NCI-H1105 treated with DMSO at 0.1 percent for 48 hours (cell line): Measurements from ENCODE around the gene TMEM184A.
"Not testable (repeated sequence)": the region's sequence is repeated elsewhere in the genome, so short reads cannot be mapped to it uniquely, and the experiment has no call there.

Experiments used
- DNase-seq: peaks from one replicate; lab custom pipeline; 2025; lab: John Stamatoyannopoulos, UW

Gene TMEM184A

DNA sequence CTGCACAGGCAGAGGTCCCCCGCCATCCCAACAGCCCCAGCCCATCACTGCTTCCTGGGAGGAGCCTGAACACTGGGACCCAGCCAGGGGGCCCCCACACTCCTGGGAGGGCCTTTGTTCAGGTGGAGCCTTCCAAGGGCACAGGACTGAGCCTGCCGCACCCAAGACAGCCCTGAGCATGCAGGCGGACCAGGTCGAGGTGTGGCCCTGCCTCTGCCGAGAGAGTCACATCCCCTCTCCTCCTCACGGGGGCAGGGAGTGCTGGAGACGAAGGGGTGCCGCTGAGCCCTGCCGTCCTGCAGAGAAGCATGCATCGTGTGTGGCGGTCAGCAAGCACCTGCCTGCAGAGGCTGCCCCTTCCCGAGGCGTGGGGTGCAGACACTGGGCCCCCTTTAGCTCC is 32.8 kb downstream of the TMEM184A start:
- DNase-seq = no peak

DNA sequence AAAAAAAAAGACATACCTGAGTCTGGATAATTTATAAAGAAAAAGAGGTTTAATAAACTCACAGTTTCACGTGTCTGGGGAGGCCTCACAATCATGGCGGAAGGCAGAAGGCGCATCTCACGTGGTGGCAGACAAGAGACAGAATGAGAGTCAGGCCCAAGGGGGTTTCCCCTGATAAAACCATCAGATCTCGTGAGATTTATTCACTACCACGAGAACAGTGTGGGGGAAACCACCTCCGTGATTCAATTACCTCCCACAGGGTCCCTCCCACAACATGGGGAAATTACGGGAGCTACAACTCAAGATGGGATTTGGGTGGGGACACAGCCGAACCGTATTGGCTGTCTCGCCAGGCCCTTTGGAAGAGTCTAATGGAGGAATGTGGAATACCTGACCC is 34.5 kb downstream of the TMEM184A start:
- DNase-seq = no peak

DNA sequence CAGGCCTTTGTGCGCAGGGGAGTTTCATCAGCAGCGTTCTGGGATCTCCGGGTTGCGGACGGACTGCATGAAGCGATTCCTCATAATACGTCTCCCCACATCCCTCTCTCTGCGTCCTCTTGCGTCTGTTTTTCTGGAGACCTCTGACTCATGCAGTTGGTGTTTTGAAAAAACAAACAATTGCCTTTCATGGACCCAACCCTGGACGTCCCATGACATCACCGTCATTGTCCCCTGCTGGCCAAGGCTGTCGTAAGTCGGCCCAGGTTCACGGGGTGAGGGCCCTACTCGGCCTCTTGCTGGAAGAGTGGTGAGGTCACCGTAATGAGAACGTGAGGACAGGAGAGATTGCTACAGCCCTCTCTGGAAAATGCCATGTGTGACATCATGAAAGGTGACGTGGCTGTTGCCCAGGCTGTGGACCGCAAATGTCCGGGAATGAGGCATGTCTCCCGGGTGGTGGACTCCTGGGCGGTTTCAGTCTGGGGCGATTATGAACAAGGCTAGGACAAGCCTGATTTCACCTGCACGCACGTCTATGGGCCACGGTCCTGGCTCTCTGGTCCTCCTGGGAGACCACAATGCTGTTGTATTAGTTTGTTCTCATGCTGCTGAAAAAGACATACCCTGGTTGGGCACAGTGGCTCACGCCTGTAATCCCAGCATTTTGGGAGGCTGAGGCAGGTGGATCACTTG is 35.3 kb downstream of the TMEM184A start:
- DNase-seq = no peak

DNA sequence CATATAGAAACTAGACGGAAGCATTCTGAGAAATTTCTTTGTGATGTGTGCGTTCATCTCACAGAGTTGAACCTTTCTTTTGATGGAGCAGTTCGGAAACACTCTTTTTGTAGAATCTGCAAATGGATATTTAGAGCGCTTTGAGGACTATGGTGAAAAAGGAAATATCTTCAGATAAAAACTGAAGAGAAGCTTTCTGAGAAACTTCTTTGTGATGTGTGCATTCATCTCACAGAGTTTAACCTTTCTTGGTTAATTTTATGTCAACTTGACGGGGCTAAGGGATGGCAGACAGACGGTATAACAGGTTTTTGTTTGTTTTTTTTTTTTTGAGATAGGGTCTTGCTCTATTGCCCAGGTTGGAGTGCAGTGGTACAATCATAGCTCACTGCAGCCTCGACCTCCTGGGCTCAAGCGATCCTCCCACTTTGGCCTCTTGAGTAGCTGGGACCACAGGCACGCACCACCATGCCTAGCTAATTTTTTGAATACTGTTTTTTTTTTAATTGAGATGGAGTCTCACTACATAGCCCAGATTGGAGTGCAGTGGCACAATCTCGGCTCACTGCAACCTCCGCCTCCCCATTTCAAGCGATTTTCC is 36.6 kb downstream of the TMEM184A start:
- DNase-seq = not testable (repeated sequence)

DNA sequence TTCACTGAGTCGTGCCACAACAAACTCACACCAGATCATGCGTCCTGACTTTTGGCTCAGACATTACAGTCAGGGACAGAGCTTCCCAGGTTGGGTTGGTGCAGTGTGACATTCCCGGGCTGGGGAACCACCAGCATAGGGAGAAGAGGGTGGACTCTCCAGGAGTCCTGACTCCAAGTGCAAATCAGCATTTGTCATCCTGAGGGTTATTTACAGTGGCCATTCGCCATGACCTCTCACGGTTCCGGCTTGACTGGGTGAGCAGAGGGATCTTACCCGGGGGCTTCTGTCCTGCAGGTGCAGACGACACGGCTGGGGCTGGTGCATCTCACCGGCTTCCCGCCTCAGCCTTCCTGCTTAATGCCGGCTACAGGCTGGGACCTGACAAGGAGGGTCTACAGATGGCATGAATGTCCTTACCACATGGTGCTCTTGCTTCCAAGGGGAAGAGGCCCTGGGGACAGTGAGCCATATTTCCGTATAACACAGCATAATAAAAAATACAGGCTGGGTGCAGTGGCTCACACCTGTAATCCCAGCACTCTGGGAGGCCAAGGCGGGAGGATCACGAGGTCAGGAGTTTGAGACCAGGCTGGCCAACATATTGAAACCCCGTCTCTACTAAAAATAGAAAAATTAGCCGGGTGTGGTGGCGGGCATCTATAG is 39.3 kb downstream of the TMEM184A start:
- DNase-seq = no peak

DNA sequence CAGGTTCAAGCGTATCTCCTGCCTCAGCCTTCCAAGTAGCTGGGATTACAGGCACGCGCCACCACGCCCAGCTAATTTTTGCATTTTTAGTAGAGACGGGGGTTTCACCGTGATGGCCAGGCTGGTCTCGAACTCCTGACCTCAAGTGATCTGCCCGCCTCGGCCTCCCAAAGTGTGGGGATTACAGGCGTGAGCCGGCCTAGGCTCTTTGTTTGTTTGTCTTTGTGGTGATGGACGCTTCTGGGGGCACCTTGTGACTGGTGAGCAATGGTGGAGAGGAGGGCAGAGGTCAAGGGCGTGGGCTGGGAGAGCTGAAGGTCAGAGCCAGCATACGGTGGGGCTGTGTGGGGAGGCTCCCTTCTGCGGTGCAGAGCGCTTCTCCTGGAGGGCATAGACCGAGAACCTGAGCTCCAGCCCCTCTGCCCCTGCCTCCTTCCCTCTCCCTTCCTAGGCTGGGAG is 40.5 kb downstream of the TMEM184A start:
- DNase-seq = not testable (repeated sequence)

DNA sequence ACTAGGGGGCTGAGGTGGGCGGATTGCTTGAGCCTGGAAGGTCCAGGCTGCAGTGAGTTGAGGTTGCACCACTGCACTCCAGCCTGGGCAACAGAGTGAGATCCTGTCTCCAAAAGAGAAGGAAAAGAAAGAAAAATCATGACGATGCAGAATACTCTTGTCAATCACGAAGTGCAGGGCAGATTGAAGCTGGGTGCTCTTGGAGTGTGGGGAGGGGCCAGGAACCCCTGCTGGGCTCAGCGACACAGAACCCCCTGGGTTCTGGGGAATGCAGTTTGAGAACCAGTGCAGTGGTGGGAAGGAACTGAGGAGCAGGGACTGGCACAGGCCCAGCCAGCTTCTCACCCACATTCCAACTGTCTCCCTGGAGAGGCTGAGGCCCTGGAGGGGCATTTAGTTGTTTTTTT is 41.0 kb downstream of the TMEM184A start:
- no peak for DNase-seq

DNA sequence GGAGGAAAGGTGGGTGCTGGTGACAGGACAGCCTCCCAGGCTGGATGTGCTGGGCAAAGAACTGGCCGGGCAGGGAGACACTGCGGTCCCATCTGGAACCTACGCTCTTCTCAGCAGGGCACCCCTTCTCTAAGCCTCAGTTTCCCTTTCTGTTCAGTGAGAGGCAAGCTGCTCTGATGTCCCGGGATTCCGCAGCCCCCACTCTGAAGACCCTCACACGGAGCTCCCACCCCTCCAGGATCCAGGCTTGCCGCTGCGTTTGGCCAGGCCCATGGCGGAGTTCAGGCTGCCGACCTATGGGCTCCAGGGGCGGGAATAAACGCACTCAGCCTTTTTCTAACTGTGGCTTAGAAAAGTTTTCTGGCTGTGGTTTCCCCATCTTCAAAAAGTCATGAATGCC is 41.6 kb downstream of the TMEM184A start:
- DNase-seq = no peak

DNA sequence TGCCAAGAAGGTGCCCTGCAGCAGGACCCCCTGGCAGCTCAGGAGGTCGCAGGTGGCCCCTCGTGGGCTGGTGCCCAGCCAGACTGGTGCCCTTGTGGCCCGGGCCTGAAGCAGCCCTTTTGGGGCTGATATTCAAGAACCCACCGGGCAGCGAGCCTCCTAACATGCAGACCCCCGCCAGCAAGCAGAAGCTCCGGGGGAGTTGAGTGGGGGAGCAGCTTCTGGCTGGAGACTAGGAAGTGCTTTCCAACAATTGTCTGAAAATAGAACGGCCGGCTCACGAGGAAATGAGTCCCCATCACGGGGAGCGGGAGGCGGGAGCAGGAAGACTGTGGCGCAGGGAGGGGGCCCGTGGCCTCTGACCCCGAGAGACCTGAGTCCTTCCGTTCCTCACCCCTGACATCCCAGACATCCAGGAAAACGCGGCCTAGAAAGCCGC is 42.3 kb downstream of the TMEM184A start:
- DNase-seq = no peak

DNA sequence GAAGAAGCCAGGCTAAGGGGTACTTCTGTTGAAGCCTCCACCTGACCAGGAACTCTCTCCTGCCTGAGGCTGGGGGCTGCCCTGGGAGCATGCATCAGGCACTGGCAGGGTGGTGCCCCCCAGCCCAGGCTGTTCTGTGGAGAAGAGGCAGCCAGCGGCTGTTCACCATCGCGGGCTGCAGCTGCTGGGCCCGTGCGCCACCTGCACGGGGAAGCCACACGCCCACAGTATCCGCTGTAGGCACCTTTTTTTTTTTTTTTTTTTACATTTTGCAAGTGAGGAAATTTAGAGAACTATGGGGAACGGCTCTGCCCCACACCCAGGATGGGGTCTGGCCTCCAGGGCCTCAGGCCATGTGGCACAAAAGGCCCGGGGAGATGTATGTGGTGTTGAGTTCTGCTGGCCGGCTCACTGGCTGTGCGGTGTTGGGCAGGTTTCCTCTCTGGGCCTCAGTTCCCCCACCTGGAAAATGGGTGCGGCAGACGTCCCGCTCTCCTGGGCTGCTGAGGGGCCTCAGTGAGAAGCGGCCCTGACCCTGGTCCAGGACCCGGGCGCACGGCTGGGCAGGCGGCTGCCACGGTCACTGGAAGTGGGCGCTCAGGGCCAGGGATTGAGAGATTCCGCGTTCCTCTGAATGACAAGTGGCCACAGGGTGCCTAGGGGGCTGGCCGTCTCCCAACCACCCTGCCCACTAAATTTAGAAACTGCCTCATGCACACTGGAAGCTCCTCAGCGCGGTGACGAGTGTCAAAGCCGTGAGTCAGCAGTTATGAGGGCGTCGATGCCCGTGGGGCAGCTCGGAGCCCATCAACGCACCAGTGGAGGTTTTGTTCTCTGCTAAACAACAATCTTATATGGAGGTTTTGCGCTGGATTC is 43.0 kb downstream of the TMEM184A start:
- DNase-seq = no peak

DNA sequence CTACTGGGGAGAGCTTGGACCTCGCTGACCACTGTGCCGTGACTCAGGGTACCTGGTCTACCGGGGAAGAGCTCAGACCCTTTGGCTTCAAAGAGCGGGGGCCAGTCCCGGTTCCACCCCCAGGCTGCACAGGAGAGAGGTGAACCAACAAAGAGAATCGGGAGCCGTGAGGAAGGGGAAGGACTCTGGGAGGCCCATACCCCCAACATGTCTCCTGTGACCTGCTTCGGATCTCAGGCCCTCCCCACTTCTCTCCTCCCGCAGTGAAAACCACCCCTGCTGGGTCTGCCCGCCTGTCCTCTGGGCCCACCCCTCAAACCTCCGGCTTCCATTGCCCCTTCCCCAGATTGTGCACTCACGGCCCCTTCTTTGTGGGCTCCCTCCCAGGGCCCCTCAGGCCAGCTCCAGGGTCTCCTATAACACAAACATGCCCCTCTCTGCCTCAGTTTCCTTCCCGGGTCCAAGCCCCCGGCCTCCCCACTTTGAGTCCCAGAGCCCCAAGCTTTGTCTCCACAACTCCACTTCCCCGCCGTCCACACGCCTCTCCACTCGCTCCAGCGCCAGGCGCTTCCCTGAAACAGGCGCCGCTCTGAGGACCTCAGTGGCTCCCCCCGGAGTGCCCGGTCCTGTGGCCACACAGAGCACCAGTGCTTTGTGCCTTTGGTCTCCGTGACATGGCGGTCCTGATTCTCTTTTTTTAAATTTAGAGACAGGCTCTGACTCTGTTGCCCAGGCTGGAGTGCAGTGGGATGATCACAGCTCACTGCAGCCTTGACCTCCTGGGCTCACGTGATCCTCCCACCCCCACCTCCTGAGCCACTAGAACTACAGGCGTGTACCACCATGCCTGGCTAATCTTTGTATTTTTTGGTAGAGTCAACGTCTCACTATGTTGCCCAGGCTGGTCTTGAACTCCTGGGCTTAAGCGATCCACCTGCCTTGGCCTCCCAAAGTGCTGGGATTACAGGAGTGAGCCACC is 44.3 kb downstream of the TMEM184A start:
- no peak for DNase-seq

DNA sequence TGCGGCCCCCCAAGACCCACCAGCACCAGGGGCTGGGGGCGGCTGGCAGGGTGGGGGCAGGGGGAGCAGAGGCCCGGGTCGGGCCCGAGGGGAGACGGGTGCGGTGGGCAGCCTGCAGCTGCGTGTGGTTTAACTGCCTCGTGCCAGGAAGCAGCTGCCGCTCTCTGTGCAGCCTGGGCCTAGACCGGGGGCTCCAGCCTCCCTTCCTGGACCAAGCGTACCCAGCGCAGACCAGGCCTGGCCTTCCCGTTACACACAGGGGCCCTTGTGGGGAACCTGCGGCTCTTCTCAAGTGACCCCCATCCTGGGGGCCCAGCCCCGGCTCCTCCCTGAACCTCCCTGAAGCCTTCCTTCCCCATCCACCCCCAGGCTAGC is 45.2 kb downstream of the TMEM184A start:
- no peak for DNase-seq

DNA sequence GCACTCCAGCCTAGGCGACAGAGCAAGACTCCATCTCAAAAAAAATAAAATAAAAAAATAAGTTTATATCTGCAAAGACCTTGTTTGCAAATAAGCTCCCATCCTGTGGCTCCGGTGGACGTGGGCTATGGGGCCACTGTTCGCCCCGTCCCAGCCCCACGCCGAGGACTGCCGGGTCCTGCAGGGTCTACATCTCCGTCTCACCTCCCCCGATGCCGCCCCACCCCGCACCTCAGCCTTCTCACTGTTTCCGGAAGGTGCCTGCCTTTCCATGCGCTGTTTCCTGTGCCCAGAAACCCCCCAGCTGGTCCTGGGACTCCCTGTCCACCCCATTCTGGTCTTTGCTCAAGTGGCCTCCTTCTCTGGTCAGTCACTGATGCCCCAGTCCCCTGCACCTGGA is 46.8 kb downstream of the TMEM184A start:
- DNase-seq = no peak

DNA sequence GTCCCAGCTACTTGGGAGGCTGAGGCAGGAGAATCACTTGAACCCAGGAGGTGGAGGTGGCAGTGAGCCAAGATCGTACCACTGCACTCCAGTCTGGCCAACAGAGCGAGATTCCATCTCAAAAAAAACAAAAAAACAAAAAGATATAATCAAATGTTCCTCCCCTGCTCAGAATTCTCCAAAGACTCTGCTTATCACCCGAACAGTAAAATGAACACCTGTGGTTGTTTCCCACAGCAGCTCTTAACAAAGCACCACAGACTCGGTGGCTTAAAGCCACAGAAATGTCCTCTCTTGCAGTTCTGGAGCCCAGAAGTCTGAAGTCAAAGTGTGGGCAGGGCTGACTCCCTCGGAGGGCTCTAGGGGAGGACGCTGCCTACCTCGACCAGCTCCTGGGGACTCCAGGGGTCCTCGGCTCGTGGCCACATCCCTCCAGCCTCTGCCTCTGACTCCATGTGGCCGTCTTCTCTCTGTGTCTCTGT is 47.7 kb downstream of the TMEM184A start:
- DNase-seq = no peak

DNA sequence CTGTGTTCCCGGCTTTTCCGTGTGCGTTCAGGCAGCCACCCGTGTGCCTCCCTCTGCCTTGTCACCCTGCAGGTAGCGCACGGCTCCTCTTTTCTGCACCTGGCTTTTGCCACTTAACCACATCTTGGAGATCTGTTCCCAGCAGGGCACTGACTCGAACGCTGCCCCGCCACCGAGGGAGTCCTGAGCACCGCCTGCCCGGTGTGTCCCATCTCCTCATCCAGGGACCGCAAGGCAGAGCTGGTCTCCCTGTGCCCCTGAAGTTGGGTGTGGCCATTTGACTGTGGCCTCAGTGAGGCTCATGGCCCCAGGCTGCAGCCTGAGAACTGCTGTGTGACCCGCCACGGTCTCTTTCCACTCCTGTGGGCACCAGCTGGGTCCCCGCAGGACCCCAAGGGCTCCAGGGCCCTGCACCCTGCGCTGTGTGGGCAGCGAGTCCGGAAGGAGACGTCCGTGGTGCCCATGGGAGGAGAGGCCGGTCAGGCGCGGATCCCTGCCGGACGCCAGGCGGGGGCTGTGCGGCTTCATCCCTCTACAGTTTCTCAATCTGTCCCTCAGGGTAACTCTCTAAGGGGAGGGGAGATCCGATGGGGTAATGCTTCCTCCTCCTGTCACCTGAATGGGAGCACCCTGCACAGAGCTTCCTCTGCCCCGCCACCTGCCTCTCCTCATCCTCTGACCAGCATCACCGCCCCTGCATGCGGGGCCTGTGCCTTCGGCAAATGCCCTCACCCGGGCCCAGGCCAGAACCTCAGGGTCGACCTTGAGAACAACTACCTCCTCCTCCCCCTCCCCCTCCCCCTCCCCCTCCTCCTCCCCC is 50.1 kb downstream of the TMEM184A start:
- DNase-seq = no peak

DNA sequence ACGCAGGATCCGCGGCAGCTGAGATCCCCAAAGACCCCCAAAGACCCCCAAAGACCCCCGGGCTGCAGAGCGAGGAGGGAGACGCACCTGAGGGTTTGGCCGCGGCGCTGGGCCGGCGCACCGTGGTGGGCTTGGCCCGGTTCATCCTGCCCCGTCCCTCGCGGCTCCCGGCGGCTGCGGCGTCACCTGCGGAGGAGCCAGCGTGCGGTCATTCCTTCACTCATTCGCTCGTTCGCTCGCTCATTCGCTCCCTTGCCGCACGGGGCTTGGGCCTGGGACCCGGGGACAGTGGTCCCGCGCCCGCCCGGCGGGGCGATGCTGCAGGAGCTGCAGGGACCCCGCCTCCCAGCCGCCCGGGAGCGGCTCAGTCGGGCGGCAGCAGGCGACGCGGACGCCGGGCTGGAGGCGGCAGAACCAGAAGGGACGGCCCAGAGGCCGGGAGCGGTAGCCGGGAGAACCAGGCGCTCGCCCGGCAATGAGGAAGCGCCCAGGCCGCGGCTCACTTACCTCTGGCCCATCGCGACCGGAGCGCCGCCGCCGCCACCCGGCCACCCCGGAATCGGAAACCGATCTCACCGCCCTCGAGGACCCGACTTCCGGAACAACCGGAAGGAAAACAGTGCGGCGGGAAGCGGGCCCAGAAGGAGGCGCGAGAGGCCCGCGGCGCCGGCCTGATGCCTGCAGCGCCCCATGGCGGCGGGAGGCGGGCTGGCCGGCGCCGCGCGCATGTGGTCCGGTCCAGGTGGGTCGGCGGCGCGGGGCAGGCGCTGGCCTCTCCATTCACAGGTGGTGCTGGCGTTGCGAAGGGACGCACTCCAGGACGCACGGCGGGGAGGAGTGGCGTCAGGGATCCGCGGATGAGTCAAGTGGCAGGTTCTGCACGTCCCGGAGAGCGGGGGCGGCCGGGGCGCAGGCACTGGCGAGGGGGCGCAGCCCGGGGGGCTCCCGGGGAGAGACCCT is 51.9 kb downstream of the TMEM184A start, which contains the start of gene INTS1:
TSS of gene INTS1 (minus strand) at position 574 of the 960 bp plus-strand sequence. CDS start at position 145, 429 bp downstream.
- peak; percentile 95 for DNase-seq

DNA sequence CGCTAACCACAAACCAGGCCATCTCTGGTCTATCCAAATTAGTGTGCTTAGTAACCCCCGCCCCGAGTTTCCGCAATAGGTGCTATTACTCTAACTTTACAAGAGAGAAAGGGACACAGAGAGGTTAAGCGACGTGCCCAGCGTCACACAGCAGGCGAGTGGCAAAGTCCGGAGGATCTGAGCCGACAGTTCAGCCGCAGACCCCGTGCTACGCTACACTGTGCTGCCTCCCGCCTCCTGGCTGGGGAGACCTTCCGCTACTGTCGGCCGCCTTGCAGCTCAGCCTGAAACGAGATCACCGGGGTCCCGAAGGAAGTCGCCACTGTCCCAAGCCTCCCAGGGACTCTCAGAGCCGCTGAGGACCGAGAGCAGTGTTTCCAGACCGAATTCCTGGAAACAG is 52.6 kb downstream of the TMEM184A start:
- DNase-seq = no peak

DNA sequence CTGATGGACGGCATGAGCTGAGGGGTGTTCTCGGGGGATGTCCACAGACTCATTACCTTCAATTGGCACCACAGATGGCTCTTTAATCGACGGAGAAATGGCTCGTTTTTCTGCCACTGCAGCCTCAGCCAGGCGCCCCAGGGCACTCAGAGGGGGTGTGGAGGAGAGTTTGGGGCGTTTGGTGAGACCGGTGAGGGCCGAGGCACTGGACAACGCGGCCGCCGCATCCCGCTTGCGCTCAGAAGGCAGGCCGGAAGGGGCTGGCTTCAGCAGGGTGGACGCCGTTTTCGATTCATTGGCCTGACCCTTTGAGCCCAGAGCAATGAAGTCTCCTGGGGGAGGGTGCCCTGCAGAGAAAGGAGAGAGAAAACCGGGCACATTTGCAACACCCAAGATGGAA is 53.2 kb downstream of the TMEM184A start:
- DNase-seq = no peak
